WERI-Rb-1 (cell line): ENCODE measurements around the gene RIMBP2.

Source experiments
- DNase-seq: peaks from one replicate; pipeline ENCODE4 v3.0.0-alpha.2; 2020
- H3K27ac ChIP-seq: fragments of 250-450 bp; sonication (Bioruptor Pico); 2 replicates; pipeline ENCODE4 v1.5.1; 2020; ENCODE audit warnings: mild to moderate bottlenecking, moderate library complexity
- H3K27me3 ChIP-seq: fragments of 250-450 bp; sonication (Bioruptor Pico); 2 replicates; pipeline ENCODE4 v1.5.1; 2021; ENCODE audit warnings: mild to moderate bottlenecking, low read depth, moderate library complexity; ENCODE audit not compliant: insufficient read depth, severe bottlenecking
- H3K36me3 ChIP-seq: fragments of 250-450 bp; sonication (Bioruptor Pico); 2 replicates; pipeline ENCODE4 v1.5.1; 2020; ENCODE audit warnings: mild to moderate bottlenecking, moderate library complexity
- H3K4me3 ChIP-seq: 2 replicates; pipeline ENCODE4 v1.5.1; 2011; ENCODE audit warnings: low read depth, mild to moderate bottlenecking, control low read depth, low read length
- H3K9me3 ChIP-seq: fragments of 250-450 bp; sonication (Bioruptor Pico); 2 replicates; pipeline ENCODE4 v1.5.1; 2021; ENCODE audit warnings: mild to moderate bottlenecking, moderate library complexity; ENCODE audit not compliant: severe bottlenecking
- TF ChIP-seq, protein P1 (sequence below): IDR thresholded peaks from 2 replicates; pipeline ENCODE4 v1.5.1; 2011; ENCODE audit warnings: low read depth, mild to moderate bottlenecking, control low read depth, inconsistent platforms, low read length

The RIMBP2 gene

DNA sequence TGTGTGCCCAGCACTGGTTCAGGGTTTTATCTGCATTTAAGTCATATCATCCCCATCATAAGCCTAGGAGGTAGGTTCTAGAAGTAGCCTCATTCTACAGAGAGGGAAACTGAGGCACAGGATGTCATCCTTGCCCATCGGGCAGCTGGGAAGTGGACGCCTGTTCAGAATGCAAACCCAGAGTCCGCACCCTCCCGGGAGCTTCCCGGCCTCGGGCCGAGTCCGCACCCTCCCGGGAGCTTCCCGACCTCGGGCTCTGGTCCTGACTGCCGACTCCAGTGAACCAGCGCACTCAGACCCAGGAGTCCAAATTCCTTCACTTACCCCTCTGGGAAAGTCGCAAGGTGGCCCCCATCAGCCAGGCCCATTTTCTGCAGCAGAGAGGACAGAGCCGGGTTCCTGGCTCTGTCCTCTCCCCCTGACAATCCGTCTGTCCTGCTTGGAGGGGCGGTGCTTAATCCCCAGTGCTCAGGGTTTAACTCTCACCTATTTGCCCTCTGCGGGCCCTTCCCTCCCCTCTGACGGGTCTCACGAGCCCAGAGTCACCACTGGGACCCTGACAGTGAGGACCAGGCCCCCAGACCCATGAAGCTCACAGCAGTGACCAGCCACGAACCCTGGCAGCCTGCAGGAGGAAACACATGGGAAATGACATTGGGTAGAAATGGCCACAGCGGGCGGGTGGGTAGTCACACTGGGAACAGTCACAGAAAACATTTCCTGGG is 236.5 kb downstream of the RIMBP2 start:
- H3K36me3 ChIP-seq, result no peaks in the 10 kb centered on the region
- H3K9me3 ChIP-seq, result no peaks in the 10 kb centered on the region
- H3K4me3 ChIP-seq, result no peak overlapping the region
- no peak for DNase-seq
- H3K27ac ChIP-seq, result no peak overlapping the region
- no peaks in the 10 kb centered on the region for H3K27me3 ChIP-seq
- TF ChIP-seq, protein P1, sequence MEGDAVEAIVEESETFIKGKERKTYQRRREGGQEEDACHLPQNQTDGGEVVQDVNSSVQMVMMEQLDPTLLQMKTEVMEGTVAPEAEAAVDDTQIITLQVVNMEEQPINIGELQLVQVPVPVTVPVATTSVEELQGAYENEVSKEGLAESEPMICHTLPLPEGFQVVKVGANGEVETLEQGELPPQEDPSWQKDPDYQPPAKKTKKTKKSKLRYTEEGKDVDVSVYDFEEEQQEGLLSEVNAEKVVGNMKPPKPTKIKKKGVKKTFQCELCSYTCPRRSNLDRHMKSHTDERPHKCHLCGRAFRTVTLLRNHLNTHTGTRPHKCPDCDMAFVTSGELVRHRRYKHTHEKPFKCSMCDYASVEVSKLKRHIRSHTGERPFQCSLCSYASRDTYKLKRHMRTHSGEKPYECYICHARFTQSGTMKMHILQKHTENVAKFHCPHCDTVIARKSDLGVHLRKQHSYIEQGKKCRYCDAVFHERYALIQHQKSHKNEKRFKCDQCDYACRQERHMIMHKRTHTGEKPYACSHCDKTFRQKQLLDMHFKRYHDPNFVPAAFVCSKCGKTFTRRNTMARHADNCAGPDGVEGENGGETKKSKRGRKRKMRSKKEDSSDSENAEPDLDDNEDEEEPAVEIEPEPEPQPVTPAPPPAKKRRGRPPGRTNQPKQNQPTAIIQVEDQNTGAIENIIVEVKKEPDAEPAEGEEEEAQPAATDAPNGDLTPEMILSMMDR, result no peak

DNA sequence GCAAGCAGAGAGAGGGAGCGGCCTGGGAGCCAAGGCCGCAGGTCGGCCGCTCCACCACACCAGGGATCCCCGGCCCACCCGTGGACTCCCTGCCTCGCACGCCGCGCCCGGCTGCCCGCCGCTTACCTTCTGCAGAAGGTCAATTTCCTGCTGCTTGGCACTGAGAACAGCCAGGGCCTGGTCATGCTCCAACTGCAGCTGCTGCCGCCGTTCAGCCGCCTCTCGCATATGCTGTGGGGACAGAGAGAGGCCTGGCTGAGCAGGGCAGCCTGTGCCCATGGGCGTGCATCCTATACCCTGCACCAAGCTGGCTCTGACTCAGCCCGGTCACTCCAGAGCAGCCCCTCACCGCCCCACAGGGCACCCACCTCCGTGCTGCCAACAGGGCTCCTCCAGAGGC is 237.3 kb downstream of the RIMBP2 start:
- no peak overlapping the region for H3K27ac ChIP-seq
- TF ChIP-seq, protein P1, result no peak
- no peak for DNase-seq
- H3K4me3 ChIP-seq, result no peak overlapping the region
- no peaks in the 10 kb centered on the region for H3K36me3 ChIP-seq
- H3K9me3 ChIP-seq, result no peaks in the 10 kb centered on the region
- no peaks in the 10 kb centered on the region for H3K27me3 ChIP-seq

DNA sequence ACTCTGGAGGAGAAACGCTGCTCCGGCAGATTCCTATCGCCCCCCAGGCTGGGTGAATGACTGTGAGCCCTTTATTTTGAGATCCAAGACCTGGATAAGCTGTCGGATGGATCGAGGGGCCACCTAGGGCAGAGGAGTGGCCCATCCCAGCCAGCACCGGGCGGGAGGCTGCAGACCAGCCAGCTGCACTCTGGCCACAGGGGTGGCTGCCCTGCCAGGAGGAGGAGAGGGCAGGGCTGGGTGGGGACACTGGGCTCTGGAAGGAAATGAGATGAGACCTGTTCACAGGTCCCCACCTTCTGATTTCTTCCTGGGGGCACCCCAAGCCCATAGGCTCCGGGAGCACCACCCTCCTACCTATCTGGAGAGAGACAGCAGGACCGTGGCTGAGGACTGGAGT is 238.4 kb downstream of the RIMBP2 start:
- Histone ChIP-seq H3K36me3 (no peaks in the 10 kb centered on the region), H3K27ac (no peak overlapping the region), H3K4me3 (no peak overlapping the region), H3K27me3 (no peaks in the 10 kb centered on the region), H3K9me3 (no peaks in the 10 kb centered on the region)
- DNase-seq, result no peak
- TF ChIP-seq, protein P1, result no peak

DNA sequence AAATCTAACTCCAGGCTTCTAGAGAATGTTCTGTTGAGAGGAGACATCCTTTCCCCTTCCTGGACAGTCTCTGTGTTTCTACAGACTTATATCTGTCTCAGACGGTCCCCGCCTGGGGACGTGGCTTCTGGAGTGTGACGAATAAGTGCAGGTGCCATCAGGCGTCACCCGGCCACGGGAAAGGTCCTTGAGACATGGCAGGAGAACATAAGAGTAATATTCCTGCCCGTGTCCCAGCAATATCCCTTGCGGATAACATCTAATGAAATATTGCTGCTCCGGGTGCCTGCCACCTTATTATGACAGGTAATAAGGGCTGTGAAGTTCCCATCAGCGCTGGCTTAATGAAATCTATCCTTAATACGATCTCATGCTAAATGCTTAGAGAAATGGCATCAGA is 238.8 kb downstream of the RIMBP2 start:
- Histone ChIP-seq H3K4me3 (no peak overlapping the region), H3K36me3 (no peaks in the 10 kb centered on the region; the same call in 1 of the 2 replicates), H3K9me3 (no peaks in the 10 kb centered on the region), H3K27me3 (no peaks in the 10 kb centered on the region), H3K27ac (no peak overlapping the region)
- TF ChIP-seq, protein P1, result no peak
- no peak for DNase-seq

DNA sequence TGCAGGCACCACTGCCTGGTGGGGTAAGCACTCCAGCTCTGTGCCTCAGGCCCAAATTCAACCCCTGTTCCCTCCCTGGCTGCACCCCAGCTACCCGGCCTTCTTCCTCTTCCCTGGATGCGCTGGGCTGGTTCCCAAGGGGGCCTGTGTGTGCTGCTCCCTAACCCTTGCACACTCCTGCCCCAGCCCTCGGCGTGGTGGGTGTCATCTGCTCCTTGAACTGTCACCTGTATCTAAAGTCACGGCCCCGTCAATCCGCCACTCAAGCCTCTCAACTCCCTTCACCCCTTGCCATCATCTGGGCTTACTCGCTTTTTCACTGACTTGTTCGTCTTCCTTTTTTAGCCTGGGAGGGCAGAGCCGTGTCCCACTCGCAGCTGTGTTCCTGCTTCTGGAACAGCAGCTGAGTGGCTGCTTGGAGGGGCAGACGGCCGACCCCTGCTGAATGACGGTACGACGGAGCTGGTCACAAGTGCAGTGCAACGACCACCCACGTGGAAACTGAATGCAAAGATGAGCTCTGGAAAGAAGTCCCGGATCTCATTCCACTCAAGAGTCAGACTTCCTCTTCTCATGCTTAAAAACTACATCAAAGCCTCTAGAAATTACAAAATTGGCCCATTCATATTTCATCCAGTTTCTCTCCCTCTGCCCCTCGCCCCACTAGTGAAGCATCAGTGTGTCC is 239.5 kb downstream of the RIMBP2 start:
- H3K27ac ChIP-seq, result no peak overlapping the region
- TF ChIP-seq, protein P1, result no peak
- DNase-seq, result no peak
- H3K27me3 ChIP-seq, result no peaks in the 10 kb centered on the region
- no peak overlapping the region for H3K4me3 ChIP-seq
- no peaks in the 10 kb centered on the region for H3K9me3 ChIP-seq
- no peaks in the 10 kb centered on the region; the same call in 1 of the 2 replicates for H3K36me3 ChIP-seq
